ENCODE data around the gene MRPL40.

GRCh38 chr22:19429950-19430889 lies 2.1 kb upstream of the MRPL40 start:
- no peak for TF ChIP-seq CTCF (IDR thresholded peaks at IDR 0.05)
- no peak for TF ChIP-seq POLR2A (IDR thresholded peaks at IDR 0.05)
